Measurements from ENCODE around the gene TPRX2.

GRCh38 chr19:47824396-47824795 is 34.6 kb upstream of the TPRX2 start:
- TF ChIP-seq ZNF274 (IDR thresholded peaks at IDR 0.05; ENCODE audit: low read depth, low read length) (no peak), SUZ12 (IDR thresholded peaks at IDR 0.05; ENCODE audit: extremely low read depth, insufficient read depth, insufficient read length) (no peak)
